HepG2 (cell line): ENCODE results near the gene PLCB2. TPM values are rescaled to one million over a fixed set of nuclear protein-coding genes. Genes with fewer than 3 reads are reported as not detected.
A peak's percentile ranks its signal among the peaks of the same experiment; 100 is the strongest.

Source experiments
- AHDC1 ChIP-seq: sonication (generic); formaldehyde crosslinking; IDR thresholded peaks from 2 replicates; pipeline ENCODE4 v1.5.1; 2020; ENCODE audit warnings: mild to moderate bottlenecking, missing genetic modification reagents, borderline replicate concordance
- ARHGAP35 ChIP-seq: sonication (generic); formaldehyde crosslinking; IDR thresholded peaks from 2 replicates; pipeline ENCODE4 v1.9.0; 2022; ENCODE audit warnings: mild to moderate bottlenecking, inconsistent platforms, moderate library complexity, missing genetic modification reagents, borderline replicate concordance
- CBX5 ChIP-seq: sonication (generic); formaldehyde crosslinking; IDR thresholded peaks from 2 replicates; pipeline ENCODE4 v1.4.0; 2020; ENCODE audit warnings: missing genetic modification reagents, borderline replicate concordance
- HHEX ChIP-seq: IDR thresholded peaks from 2 replicates; pipeline ENCODE4 v1.6.1; 2016; ENCODE audit warnings: control low read depth
- ISX ChIP-seq: sonication (generic); formaldehyde crosslinking; conservative IDR thresholded peaks from 2 replicates; pipeline ENCODE4 v1.5.0; 2020; ENCODE audit warnings: missing genetic modification reagents
- PAF1 ChIP-seq: IDR thresholded peaks from 2 replicates; pipeline ENCODE4 v1.6.1; 2016; ENCODE audit warnings: missing genetic modification reagents, missing compliant biosample characterization
- SOX13 ChIP-seq, 3 experiments: fragments of 450-650 bp in 1 of 3; sonication (generic) in 1 of 3; formaldehyde crosslinking in 1 of 3; IDR thresholded peaks in 2 of 3; conservative IDR thresholded peaks in 1 of 3; 2 replicates each; pipeline versions ENCODE4 v1.5.0 to v1.6.1; 2016 to 2020; ENCODE audit warnings: antibody characterized with exemption in 1 of 3, mild to moderate bottlenecking in 1 of 3, missing compliant biosample characterization in 1 of 3, missing genetic modification reagents in 1 of 3, moderate library complexity in 1 of 3
- XBP1 ChIP-seq: sonication (generic); formaldehyde crosslinking; IDR thresholded peaks from 2 replicates; pipeline ENCODE4 v1.5.0; 2020; ENCODE audit warnings: missing genetic modification reagents
- ZGPAT ChIP-seq: IDR thresholded peaks from 2 replicates; pipeline ENCODE4 v1.6.1; 2016; ENCODE audit warnings: mild to moderate bottlenecking
- ZNF274 ChIP-seq: sonication (generic); formaldehyde crosslinking; IDR thresholded peaks from 2 replicates; pipeline ENCODE4 v1.5.1; 2020; ENCODE audit warnings: mild to moderate bottlenecking, missing genetic modification reagents
- ZNF687 ChIP-seq: sonication (generic); formaldehyde crosslinking; IDR thresholded peaks from 2 replicates; pipeline ENCODE4 v1.5.1; 2020; ENCODE audit warnings: mild to moderate bottlenecking, missing genetic modification reagents, moderate library complexity
- ZNF768 ChIP-seq: sonication (generic); formaldehyde crosslinking; IDR thresholded peaks from 2 replicates; pipeline ENCODE4 v1.4.0; 2020; ENCODE audit warnings: missing genetic modification reagents
- ZSCAN9 ChIP-seq: IDR thresholded peaks from 2 replicates; pipeline ENCODE4 v1.6.1; 2016; ENCODE audit warnings: borderline replicate concordance
- polyA plus RNA-seq, 8 experiments: library from polyadenylated mRNA; depleted of rRNA in 3 of 8; stranded (reverse) in 7 of 8; unstranded in 1 of 8; fragments of >200 nt; fragmentation: Illumina TruSeq in 4 of 8; extraction: Trizol in 4 of 8; gene quantifications; 2 replicates each; pipeline versions ENCODE4 v1.2.1 to v1.2.3, GENCODE V29; 2011 to 2016; ENCODE audit warnings: low read depth in 4 of 8, missing spikeins in 1 of 8, mixed read lengths in 1 of 8; ENCODE audit not compliant: insufficient read depth in 1 of 8
- total RNA-seq, 5 experiments: library from RNA; depleted of rRNA; stranded (reverse); fragments of >200 nt; fragmentation: Illumina TruSeq; extraction: Trizol; gene quantifications; 2 replicates each; pipeline ENCODE4 v1.2.3, GENCODE V29; 2016; ENCODE audit warnings: low read depth in 1 of 5

The PLCB2 gene
- total and polyA plus RNA-seq, 2 of the 13 experiments (the other 11 are each of a cell fraction or from before 2014, with no cell fraction given) = 0.11 TPM; not detected in 1

DNA sequence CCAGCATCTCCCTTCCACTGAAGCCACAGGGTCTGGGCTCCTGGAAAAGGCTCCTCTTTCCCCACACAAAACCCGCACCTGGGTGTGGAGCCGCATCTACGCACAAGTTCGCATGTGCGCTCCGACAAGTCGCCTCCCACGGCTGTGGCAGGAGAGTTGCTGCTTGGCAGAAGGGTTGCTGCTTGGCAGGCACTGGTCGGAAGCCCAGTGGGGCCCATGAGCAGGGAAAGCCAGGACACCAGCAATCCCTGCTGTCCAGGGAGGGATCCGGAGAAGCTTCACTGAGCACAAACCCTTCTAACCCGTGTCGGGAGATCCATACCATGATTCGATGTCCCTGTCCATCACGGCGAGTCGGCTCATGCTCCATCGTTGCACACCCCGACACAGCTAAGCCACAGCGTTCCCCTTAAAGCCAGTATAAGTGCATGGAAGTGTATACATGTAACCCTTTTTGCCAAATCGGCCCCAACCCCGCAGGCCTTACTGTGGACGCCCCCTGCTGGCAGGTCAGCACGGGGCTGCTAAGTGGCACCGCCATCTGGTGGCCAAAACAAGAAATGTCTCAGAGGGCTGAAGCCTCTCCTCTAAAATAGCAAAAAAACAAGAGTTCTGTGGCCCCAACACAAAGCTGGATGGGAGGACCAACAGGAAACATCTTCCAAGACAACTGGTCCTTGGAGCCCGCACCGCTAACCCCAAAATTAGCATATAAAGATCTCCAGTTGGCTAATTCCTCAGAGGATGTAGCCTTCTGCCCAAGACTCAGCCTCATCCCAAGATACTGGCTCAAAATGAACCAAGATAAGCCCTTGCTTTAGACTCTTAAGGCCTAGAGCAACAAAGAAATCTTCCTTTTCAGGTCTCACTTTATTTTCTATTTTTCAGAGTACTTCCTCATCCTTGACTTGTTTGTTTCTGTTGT, 33.1 kb downstream of the PLCB2 start (continued):
- no peak for TF ChIP-seq SOX13 (IDR thresholded peaks at IDR 0.05)
- TF ChIP-seq SOX13 (CRISPR knock-in tag; conservative IDR thresholded peaks at IDR 0.05 in 1 of 2, IDR thresholded peaks at IDR 0.05 in 1 of 2) = no peak
- peak; percentile 39; the same call in 1 of the 2 replicates for TF ChIP-seq ZNF274
- TF ChIP-seq AHDC1 (CRISPR knock-in tag) = no peak
- no peak for TF ChIP-seq HHEX (CRISPR knock-in tag)
- peak; percentile 26; the same call in 1 of the 2 replicates for TF ChIP-seq ZGPAT
- no peak for TF ChIP-seq PAF1 (CRISPR knock-in tag)
- 0 out of 2 replicates have a peak, but pooled peaks have one; percentile 68 for TF ChIP-seq ZSCAN9
- TF ChIP-seq XBP1 (CRISPR knock-in tag) = no peak
- peak; percentile 64; the same call in 1 of the 2 replicates for TF ChIP-seq CBX5
- peak; percentile 51 for TF ChIP-seq ZNF687 (CRISPR knock-in tag)
- TF ChIP-seq ARHGAP35 = no peak
- 0 out of 2 replicates have a peak, but pooled peaks have one; percentile 30 for TF ChIP-seq ZNF768 (CRISPR knock-in tag)
- no peak for TF ChIP-seq ISX (CRISPR knock-in tag)
